ENCODE data around the gene PZP. TPM values are rescaled to one million over a fixed set of nuclear protein-coding genes. Genes with fewer than 3 reads are reported as not detected.
A peak's percentile ranks its signal among the peaks of the same experiment; 100 is the strongest.

Gene PZP
- total and polyA plus RNA-seq, 2 experiments from 2014 or later = 0.92 TPM; not detected in 1

GRCh38 chr12:9256341-9256740, 48.1 kb upstream of the PZP start:
- peak; percentile 22 for DNase-seq (ENCODE audit: low spot score)
- peaks cover 7% of the 10 kb centered on the region for H3K4me1 Mint-ChIP-seq
- H3K27ac Mint-ChIP-seq = no peak overlapping the region

GRCh38 chr12:9255837-9256236, 47.6 kb upstream of the PZP start:
- H3K27me3 ChIP-seq (ENCODE audit: insufficient read depth) = no peaks in the 10 kb centered on the region
- Mint-ChIP-seq H3K9me3 (no peaks in the 10 kb centered on the region; the same call in 2 of the 3 replicates), H3K27ac (no peak overlapping the region), H3K4me1 (peaks cover 7% of the 10 kb centered on the region), H3K4me3 (no peak overlapping the region), H3K27me3 (ENCODE audit: insufficient read depth, low read depth, poor library complexity) (no peaks in the 10 kb centered on the region), H3K36me3 (ENCODE audit: low read depth) (no peaks in the 10 kb centered on the region)
- ATAC-seq (no peak), DNase-seq (ENCODE audit: low spot score) (no peak)
- no peak overlapping the region for H3K4me3 ChIP-seq
- H2AFZ ChIP-seq = no peak overlapping the region
- H3F3A ChIP-seq (replicated peaks; ENCODE audit: low read depth) = no peaks in the 10 kb centered on the region
- no peaks in the 10 kb centered on the region for H3K79me2 ChIP-seq (replicated peaks; ENCODE audit: insufficient read depth)
- no peaks in the 10 kb centered on the region for H3K36me3 ChIP-seq (ENCODE audit: insufficient read depth)
- no peak overlapping the region for H3K4me2 ChIP-seq
- no peaks in the 10 kb centered on the region for H3K9me2 ChIP-seq (ENCODE audit: insufficient read depth)
- no peak overlapping the region for H3K27ac ChIP-seq (ENCODE audit: low read depth)
- no peaks in the 10 kb centered on the region for H4K20me1 ChIP-seq (replicated peaks; ENCODE audit: insufficient read depth)
- peaks cover 9% of the 10 kb centered on the region; the same call in 1 of the 2 replicates for H3K4me1 ChIP-seq (ENCODE audit: insufficient read depth)
- TF ChIP-seq CREB1 (CRISPR knock-in tag; IDR thresholded peaks at IDR 0.05; ENCODE audit: low read depth) (no peak), NANOG (IDR thresholded peaks at IDR 0.05; ENCODE audit: borderline replicate concordance) (no peak), ZNF462 (CRISPR knock-in tag; IDR thresholded peaks at IDR 0.05) (no peak), ZNF331 (CRISPR knock-in tag; IDR thresholded peaks at IDR 0.05; ENCODE audit: low read depth) (no peak)

More at GRCh38 chr12:9256341-9256740, 48.1 kb upstream of the PZP start:
- TF ChIP-seq EZH2phosphoT487 (IDR thresholded peaks at IDR 0.05; ENCODE audit: unreplicated experiment) (no peak), EZH2 (IDR thresholded peaks at IDR 0.05; ENCODE audit: low read depth, unreplicated experiment) (no peak), ZNF114 (CRISPR knock-in tag; IDR thresholded peaks at IDR 0.05) (no peak), CTCF (conservative IDR thresholded peaks at IDR 0.05; ENCODE audit: low read depth in 2 of 2) (no peak), STAT1 (IDR thresholded peaks at IDR 0.05; ENCODE audit: unreplicated experiment) (no peak)
- Histone ChIP-seq H3K27me3 (ENCODE audit: insufficient read depth) (no peaks in the 10 kb centered on the region), H3K4me1 (ENCODE audit: insufficient read depth) (peaks cover 9% of the 10 kb centered on the region; the same call in 1 of the 2 replicates), H4K20me1 (replicated peaks; ENCODE audit: insufficient read depth) (no peaks in the 10 kb centered on the region), H3K36me3 (ENCODE audit: insufficient read depth) (no peaks in the 10 kb centered on the region), H3K9me2 (ENCODE audit: insufficient read depth) (no peaks in the 10 kb centered on the region), H3K4me3 (no peak overlapping the region), H3K27ac (ENCODE audit: low read depth) (no peak overlapping the region), H2AFZ (no peak overlapping the region), H3K4me2 (no peak overlapping the region), H3K79me2 (replicated peaks; ENCODE audit: insufficient read depth) (no peaks in the 10 kb centered on the region), H3F3A (replicated peaks; ENCODE audit: low read depth) (no peaks in the 10 kb centered on the region)
- H3K9me3 Mint-ChIP-seq = no peaks in the 10 kb centered on the region; the same call in 2 of the 3 replicates
- no peaks in the 10 kb centered on the region for H3K27me3 Mint-ChIP-seq (ENCODE audit: insufficient read depth, low read depth, poor library complexity)
- H3K4me3 Mint-ChIP-seq = no peak overlapping the region
- no peaks in the 10 kb centered on the region for H3K36me3 Mint-ChIP-seq (ENCODE audit: low read depth)
- ATAC-seq = peak; percentile 61

Data from GM23338 (cell line).